K562 (cell line): ENCODE measurements around the gene IL17D. TPM values are rescaled to one million over a fixed set of nuclear protein-coding genes. Genes with fewer than 3 reads are reported as not detected.
A peak's percentile ranks its signal among the peaks of the same experiment; 100 is the strongest.

Source experiments
- ARID1B ChIP-seq: fragments of 450-650 bp; IDR thresholded peaks from 2 replicates; pipeline ENCODE4 v1.6.1; 2016; ENCODE audit warnings: antibody characterized with exemption, mild to moderate bottlenecking, inconsistent platforms
- ELF1 ChIP-seq: fragments of 200-800 bp; sonication (Bioruptor generic); IDR thresholded peaks from 2 replicates; pipeline ENCODE4 v1.6.1; 2016; ENCODE audit warnings: missing genetic modification characterization, missing compliant biosample characterization
- GTF2A2 ChIP-seq: IDR thresholded peaks from 2 replicates; pipeline ENCODE4 v1.6.1; 2016; ENCODE audit warnings: mild to moderate bottlenecking, missing genetic modification characterization, missing compliant biosample characterization
- MBD2 ChIP-seq: sonication (generic); IDR thresholded peaks from 2 replicates; pipeline ENCODE4 v1.6.1; 2016; ENCODE audit warnings: low read depth, borderline replicate concordance
- MTA3 ChIP-seq: fragments of 450-650 bp; formaldehyde crosslinking; IDR thresholded peaks from 2 replicates; pipeline ENCODE4 v1.6.1; 2017; ENCODE audit warnings: mild to moderate bottlenecking, borderline replicate concordance
- NFXL1 ChIP-seq: fragments of 450-650 bp; formaldehyde crosslinking; IDR thresholded peaks from 2 replicates; pipeline ENCODE4 v1.4.0; 2021; ENCODE audit warnings: mild to moderate bottlenecking
- RAD21 ChIP-seq, 2 experiments: fragments of 250-450 bp in 1 of 2; fragments of 450-650 bp in 1 of 2; sonication (Bioruptor Pico) in 1 of 2; formaldehyde crosslinking in 1 of 2; IDR thresholded peaks in 1 of 2; conservative IDR thresholded peaks in 1 of 2; 2 replicates each; pipeline versions ENCODE4 v1.4.0 to v1.8.0; 2020 to 2022; ENCODE audit warnings: mild to moderate bottlenecking in 2 of 2, moderate library complexity in 1 of 2
- SMARCB1 ChIP-seq: IDR thresholded peaks from 2 replicates; pipeline ENCODE4 v1.6.1; 2011; ENCODE audit warnings: improper control_type of control experiment, low read depth; ENCODE audit not compliant: insufficient read length
- SMARCE1 ChIP-seq: fragments of 450-650 bp; IDR thresholded peaks from 2 replicates; pipeline ENCODE4 v1.7.1; 2016; ENCODE audit warnings: mild to moderate bottlenecking
- TAL1 ChIP-seq: fragments of 450-650 bp; IDR thresholded peaks from 2 replicates; pipeline ENCODE4 v1.6.1; 2016; ENCODE audit warnings: mild to moderate bottlenecking
- WHSC1 ChIP-seq: IDR thresholded peaks from one replicate; pipeline ENCODE4 v1.6.1; 2012; ENCODE audit warnings: low read length, control low read depth, inconsistent platforms
- YY1 ChIP-seq, 3 experiments: IDR thresholded peaks; 2 replicates each; pipeline ENCODE4 v1.6.1; 2011; ENCODE audit warnings: low read length in 2 of 3, mild to moderate bottlenecking in 2 of 3, moderate library complexity in 2 of 3, borderline replicate concordance in 1 of 3, control low read depth in 1 of 3, low read depth in 1 of 3; ENCODE audit not compliant: insufficient read depth in 3 of 3, insufficient replicate concordance in 2 of 3, control insufficient read depth in 1 of 3, insufficient read length in 1 of 3; ENCODE audit errors: extremely low read depth in 1 of 3
- ZNF134 ChIP-seq: fragments of 250-450 bp; sonication (Bioruptor Pico); conservative IDR thresholded peaks from 2 replicates; pipeline ENCODE4 v1.4.0; 2020
- ZNF140 ChIP-seq: fragments of 250-450 bp; sonication (Bioruptor Pico); IDR thresholded peaks from 2 replicates; pipeline ENCODE4 v1.8.0; 2021; ENCODE audit warnings: moderate library complexity, mild to moderate bottlenecking, inconsistent platforms
- ZNF224 ChIP-seq: sonication (generic); formaldehyde crosslinking; IDR thresholded peaks from 2 replicates; pipeline ENCODE4 v1.8.0; 2022; ENCODE audit warnings: mild to moderate bottlenecking, missing genetic modification reagents
- polyA plus RNA-seq, 8 experiments: library from polyadenylated mRNA; depleted of rRNA in 4 of 8; stranded (reverse) in 5 of 8; unstranded in 3 of 8; fragments of >200 nt; fragmentation: Nextera tagmentation in 2 of 8; fragmentation: Illumina TruSeq in 1 of 8; extraction: Ambion mirVana in 2 of 8; extraction: Trizol in 1 of 8; gene quantifications; 2 replicates each; pipeline versions ENCODE4 v1.2.1 to v1.2.3, GENCODE V29; 2011 to 2014; ENCODE audit warnings: inconsistent platforms in 1 of 8, missing spikeins in 1 of 8
- total RNA-seq, 7 experiments: library from RNA; depleted of rRNA in 6 of 7; stranded (reverse); fragments of >200 nt in 6 of 7; fragmentation: Illumina TruSeq in 2 of 7; extraction: Trizol in 2 of 7; gene quantifications; 2 replicates each; pipeline versions ENCODE4 v1.2.1 to v1.2.3, GENCODE V29; 2011 to 2021; ENCODE audit warnings: low replicate concordance in 1 of 7
- TF ChIP-seq, protein P1 (sequence below): fragments of 250-450 bp; sonication (Bioruptor Pico); IDR thresholded peaks from 2 replicates; pipeline ENCODE4 v1.4.0; 2020; ENCODE audit warnings: mild to moderate bottlenecking, moderate library complexity
- TF ChIP-seq, protein P2 (sequence below), 2 experiments: fragments of 450-650 bp in 1 of 2; IDR thresholded peaks; 2 replicates each; pipeline ENCODE4 v1.6.1; 2011 to 2017; ENCODE audit warnings: low read depth in 2 of 2, antibody characterized with exemption in 1 of 2, borderline replicate concordance in 1 of 2, low read length in 1 of 2, mild to moderate bottlenecking in 1 of 2, mixed read lengths in 1 of 2; ENCODE audit not compliant: control insufficient read depth in 1 of 2
- TF ChIP-seq, protein P3 (sequence below): fragments of 450-650 bp; IDR thresholded peaks from 2 replicates; pipeline ENCODE4 v1.6.1; 2017; ENCODE audit warnings: mild to moderate bottlenecking, moderate library complexity

IL17D gene
- total and polyA plus RNA-seq, 9 of the 15 experiments (the other 6 are each of a cell fraction or from before 2014, with no cell fraction given), result 0.04 to 0.55 (median 0.13) TPM; not detected in 4

DNA sequence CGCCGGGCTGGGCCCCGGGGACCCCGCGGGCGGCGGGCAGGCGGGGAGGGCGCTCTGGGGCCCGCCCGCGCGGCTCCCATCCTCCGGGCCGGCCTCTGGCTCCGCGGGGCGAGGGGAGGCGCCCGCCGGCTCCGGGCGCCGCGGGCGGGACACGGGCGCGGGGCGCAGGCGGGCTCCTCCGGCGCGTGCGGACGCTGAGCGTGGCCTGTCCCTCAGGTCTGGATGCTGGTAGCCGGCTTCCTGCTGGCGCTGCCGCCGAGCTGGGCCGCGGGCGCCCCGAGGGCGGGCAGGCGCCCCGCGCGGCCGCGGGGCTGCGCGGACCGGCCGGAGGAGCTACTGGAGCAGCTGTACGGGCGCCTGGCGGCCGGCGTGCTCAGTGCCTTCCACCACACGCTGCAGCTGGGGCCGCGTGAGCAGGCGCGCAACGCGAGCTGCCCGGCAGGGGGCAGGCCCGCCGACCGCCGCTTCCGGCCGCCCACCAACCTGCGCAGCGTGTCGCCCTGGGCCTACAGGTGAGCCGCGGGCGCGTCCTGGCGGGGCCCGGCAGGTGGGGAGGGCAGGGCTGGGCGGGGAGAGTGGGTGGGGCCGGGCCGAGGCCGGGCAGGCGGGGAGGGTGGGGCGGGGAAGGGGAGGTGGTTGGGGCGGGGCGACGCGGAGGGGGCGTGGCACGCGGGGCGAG, 420 bp downstream of the IL17D start (continued):
- TF ChIP-seq RAD21 (CRISPR knock-in tag; conservative IDR thresholded peaks at IDR 0.05 in 1 of 2, IDR thresholded peaks at IDR 0.05 in 1 of 2) (peak in 1 of 2 experiments; percentile 27; a peak in 1 of 4 replicates), YY1 (IDR thresholded peaks at IDR 0.05; ENCODE audit: borderline replicate concordance in 1 of 3, control insufficient read depth in 1 of 3, extremely low read depth in 1 of 3, insufficient read depth in 3 of 3, insufficient read length in 1 of 3, insufficient replicate concordance in 2 of 3, low read depth in 1 of 3, low read length in 2 of 3) (peak in 1 of 3 experiments; percentile 47), MTA3 (no peak), MBD2 (no peak), WHSC1 (no peak), SMARCE1 (no peak), ZNF224 (CRISPR knock-in tag) (no peak), ARID1B (no peak), GTF2A2 (tag) (no peak), NFXL1 (CRISPR knock-in tag) (no peak), SMARCB1 (no peak), ZNF140 (no peak), TAL1 (no peak), ZNF134 (CRISPR knock-in tag) (no peak), ELF1 (tag) (peak; percentile 49)
- TF ChIP-seq, protein P1, sequence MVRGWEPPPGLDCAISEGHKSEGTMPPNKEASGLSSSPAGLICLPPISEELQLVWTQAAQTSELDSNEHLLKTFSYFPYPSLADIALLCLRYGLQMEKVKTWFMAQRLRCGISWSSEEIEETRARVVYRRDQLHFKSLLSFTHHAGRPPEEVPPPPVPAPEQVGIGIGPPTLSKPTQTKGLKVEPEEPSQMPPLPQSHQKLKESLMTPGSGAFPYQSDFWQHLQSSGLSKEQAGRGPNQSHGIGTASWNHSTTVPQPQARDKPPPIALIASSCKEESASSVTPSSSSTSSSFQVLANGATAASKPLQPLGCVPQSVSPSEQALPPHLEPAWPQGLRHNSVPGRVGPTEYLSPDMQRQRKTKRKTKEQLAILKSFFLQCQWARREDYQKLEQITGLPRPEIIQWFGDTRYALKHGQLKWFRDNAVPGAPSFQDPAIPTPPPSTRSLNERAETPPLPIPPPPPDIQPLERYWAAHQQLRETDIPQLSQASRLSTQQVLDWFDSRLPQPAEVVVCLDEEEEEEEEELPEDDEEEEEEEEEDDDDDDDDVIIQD (CRISPR knock-in tag), result no peak
- TF ChIP-seq, protein P2, sequence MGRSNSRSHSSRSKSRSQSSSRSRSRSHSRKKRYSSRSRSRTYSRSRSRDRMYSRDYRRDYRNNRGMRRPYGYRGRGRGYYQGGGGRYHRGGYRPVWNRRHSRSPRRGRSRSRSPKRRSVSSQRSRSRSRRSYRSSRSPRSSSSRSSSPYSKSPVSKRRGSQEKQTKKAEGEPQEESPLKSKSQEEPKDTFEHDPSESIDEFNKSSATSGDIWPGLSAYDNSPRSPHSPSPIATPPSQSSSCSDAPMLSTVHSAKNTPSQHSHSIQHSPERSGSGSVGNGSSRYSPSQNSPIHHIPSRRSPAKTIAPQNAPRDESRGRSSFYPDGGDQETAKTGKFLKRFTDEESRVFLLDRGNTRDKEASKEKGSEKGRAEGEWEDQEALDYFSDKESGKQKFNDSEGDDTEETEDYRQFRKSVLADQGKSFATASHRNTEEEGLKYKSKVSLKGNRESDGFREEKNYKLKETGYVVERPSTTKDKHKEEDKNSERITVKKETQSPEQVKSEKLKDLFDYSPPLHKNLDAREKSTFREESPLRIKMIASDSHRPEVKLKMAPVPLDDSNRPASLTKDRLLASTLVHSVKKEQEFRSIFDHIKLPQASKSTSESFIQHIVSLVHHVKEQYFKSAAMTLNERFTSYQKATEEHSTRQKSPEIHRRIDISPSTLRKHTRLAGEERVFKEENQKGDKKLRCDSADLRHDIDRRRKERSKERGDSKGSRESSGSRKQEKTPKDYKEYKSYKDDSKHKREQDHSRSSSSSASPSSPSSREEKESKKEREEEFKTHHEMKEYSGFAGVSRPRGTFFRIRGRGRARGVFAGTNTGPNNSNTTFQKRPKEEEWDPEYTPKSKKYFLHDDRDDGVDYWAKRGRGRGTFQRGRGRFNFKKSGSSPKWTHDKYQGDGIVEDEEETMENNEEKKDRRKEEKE (IDR thresholded peaks at IDR 0.05; ENCODE audit: borderline replicate concordance in 1 of 2, control insufficient read depth in 1 of 2, low read depth in 2 of 2, low read length in 1 of 2), result no peak
- TF ChIP-seq, protein P3, sequence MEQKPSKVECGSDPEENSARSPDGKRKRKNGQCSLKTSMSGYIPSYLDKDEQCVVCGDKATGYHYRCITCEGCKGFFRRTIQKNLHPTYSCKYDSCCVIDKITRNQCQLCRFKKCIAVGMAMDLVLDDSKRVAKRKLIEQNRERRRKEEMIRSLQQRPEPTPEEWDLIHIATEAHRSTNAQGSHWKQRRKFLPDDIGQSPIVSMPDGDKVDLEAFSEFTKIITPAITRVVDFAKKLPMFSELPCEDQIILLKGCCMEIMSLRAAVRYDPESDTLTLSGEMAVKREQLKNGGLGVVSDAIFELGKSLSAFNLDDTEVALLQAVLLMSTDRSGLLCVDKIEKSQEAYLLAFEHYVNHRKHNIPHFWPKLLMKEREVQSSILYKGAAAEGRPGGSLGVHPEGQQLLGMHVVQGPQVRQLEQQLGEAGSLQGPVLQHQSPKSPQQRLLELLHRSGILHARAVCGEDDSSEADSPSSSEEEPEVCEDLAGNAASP, result no peak
